WTC11 (cell line): Measurements from ENCODE around the gene TP53BP2.

Source experiments
- AFF4 ChIP-seq: sonication (generic); formaldehyde crosslinking; IDR thresholded peaks from 2 replicates; pipeline ENCODE4 v1.8.1; 2023; ENCODE audit warnings: mild to moderate bottlenecking, missing genetic modification reagents, borderline replicate concordance
- ELF4 ChIP-seq: sonication (generic); formaldehyde crosslinking; IDR thresholded peaks from 2 replicates; pipeline ENCODE4 v1.8.1; 2022; ENCODE audit warnings: low read depth, mild to moderate bottlenecking, moderate library complexity, missing genetic modification reagents
- FOXJ3 ChIP-seq: sonication (generic); formaldehyde crosslinking; IDR thresholded peaks from 2 replicates; pipeline ENCODE4 v1.9.0; 2021; ENCODE audit warnings: missing genetic modification reagents, mild to moderate bottlenecking, borderline replicate concordance
- JUN ChIP-seq: sonication (generic); formaldehyde crosslinking; IDR thresholded peaks from 2 replicates; pipeline ENCODE4 v1.8.0; 2023; ENCODE audit warnings: mild to moderate bottlenecking, missing genetic modification reagents
- MXD4 ChIP-seq: fragments of 250-450 bp; sonication (Bioruptor Pico); IDR thresholded peaks from 2 replicates; pipeline ENCODE4 v1.8.0; 2021; ENCODE audit warnings: mild to moderate bottlenecking, moderate library complexity, borderline replicate concordance
- NFE2L1 ChIP-seq: sonication (generic); formaldehyde crosslinking; IDR thresholded peaks from 2 replicates; pipeline ENCODE4 v1.8.1; 2023; ENCODE audit warnings: missing genetic modification reagents
- NR1H2 ChIP-seq: sonication (generic); formaldehyde crosslinking; IDR thresholded peaks from 2 replicates; pipeline ENCODE4 v1.9.0; 2021; ENCODE audit warnings: mild to moderate bottlenecking, moderate library complexity, missing genetic modification reagents
- ZNF232 ChIP-seq: sonication (generic); formaldehyde crosslinking; IDR thresholded peaks from 2 replicates; pipeline ENCODE4 v1.8.0; 2022; ENCODE audit warnings: mild to moderate bottlenecking, missing genetic modification reagents
- ZNF423 ChIP-seq: fragments of 250-450 bp; sonication (Bioruptor Pico); IDR thresholded peaks from 2 replicates; pipeline ENCODE4 v2.1.2; 2022; ENCODE audit warnings: mild to moderate bottlenecking, moderate library complexity
- TF ChIP-seq, protein P1 (sequence below): sonication (generic); formaldehyde crosslinking; IDR thresholded peaks from 2 replicates; pipeline ENCODE4 v1.8.1; 2023; ENCODE audit warnings: mild to moderate bottlenecking, missing genetic modification reagents, moderate library complexity

DNA sequence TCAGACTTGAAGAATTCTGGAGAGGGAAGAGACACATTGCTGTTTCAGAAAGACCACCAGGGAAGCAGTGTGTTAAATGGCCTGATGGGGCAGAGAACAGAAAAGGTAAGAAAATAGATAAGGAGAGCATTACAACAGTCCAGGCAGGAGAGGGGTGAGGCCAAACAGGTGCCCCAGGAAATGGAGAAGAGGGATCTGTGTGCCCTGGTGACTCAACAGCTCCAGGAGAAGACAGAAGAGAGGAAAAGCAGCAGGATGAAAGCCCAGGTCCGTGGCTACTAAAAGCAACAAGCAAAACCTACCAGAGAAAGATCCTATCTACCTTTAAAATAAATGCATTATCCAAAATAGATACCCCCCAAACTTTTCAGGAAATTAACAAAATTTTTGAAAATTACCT, 9.2 kb downstream of the TP53BP2 start:
- TF ChIP-seq AFF4 (no peak), MXD4 (CRISPR knock-in tag) (no peak), FOXJ3 (CRISPR knock-in tag) (no peak), ELF4 (CRISPR knock-in tag) (no peak), ZNF423 (CRISPR knock-in tag) (no peak), NFE2L1 (no peak), ZNF232 (no peak), JUN (CRISPR knock-in tag) (no peak), NR1H2 (no peak)
- TF ChIP-seq, protein P1, sequence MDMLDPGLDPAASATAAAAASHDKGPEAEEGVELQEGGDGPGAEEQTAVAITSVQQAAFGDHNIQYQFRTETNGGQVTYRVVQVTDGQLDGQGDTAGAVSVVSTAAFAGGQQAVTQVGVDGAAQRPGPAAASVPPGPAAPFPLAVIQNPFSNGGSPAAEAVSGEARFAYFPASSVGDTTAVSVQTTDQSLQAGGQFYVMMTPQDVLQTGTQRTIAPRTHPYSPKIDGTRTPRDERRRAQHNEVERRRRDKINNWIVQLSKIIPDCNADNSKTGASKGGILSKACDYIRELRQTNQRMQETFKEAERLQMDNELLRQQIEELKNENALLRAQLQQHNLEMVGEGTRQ (CRISPR knock-in tag), result no peak
